HG02571 (cell line): ENCODE data around the gene LDLRAD4.

Experiments
- ATAC-seq: cut with Tn5 transposase; IDR thresholded peaks from one replicate; pipeline ENCODE4 v1.9.1; 2021; ENCODE audit warnings: mild to moderate bottlenecking, moderate library complexity; ENCODE audit not compliant: unreplicated experiment

The LDLRAD4 gene

GRCh38 chr18:13302457-13303225, 84.1 kb downstream of the LDLRAD4 start:
- ATAC-seq: no peak

- ATAC-seq: no peak
These were observed 85.3 kb downstream of the LDLRAD4 start for GRCh38 chr18:13303756-13304364.

GRCh38 chr18:13305301-13305700, 86.7 kb downstream of the LDLRAD4 start:
- no peak for ATAC-seq

GRCh38 chr18:13306583-13306982, 88.0 kb downstream of the LDLRAD4 start:
- ATAC-seq: no peak

GRCh38 chr18:13308369-13308768, 89.8 kb downstream of the LDLRAD4 start:
- no peak for ATAC-seq

GRCh38 chr18:13309031-13309747, 90.6 kb downstream of the LDLRAD4 start:
- no peak for ATAC-seq

GRCh38 chr18:13309748-13310670, 91.4 kb downstream of the LDLRAD4 start:
- no peak for ATAC-seq

GRCh38 chr18:13311193-13311592, 92.6 kb downstream of the LDLRAD4 start:
- no peak for ATAC-seq

GRCh38 chr18:13312515-13312914, 94.0 kb downstream of the LDLRAD4 start:
- ATAC-seq: no peak

GRCh38 chr18:13313006-13313686, 94.6 kb downstream of the LDLRAD4 start:
- ATAC-seq: no peak

- ATAC-seq: no peak
These were observed 96.4 kb downstream of the LDLRAD4 start for GRCh38 chr18:13315000-13315399.

- ATAC-seq: no peak
These were observed 97.5 kb downstream of the LDLRAD4 start for GRCh38 chr18:13316063-13316462.

- ATAC-seq: no peak
These were observed 99.2 kb downstream of the LDLRAD4 start for GRCh38 chr18:13317801-13318200.

- ATAC-seq: no peak
These were observed 100.4 kb downstream of the LDLRAD4 start for GRCh38 chr18:13318731-13319501.

GRCh38 chr18:13319629-13320028, 101.1 kb downstream of the LDLRAD4 start:
- ATAC-seq: no peak

GRCh38 chr18:13320096-13320495, 101.5 kb downstream of the LDLRAD4 start:
- no peak for ATAC-seq

GRCh38 chr18:13320891-13321425, 102.4 kb downstream of the LDLRAD4 start:
- ATAC-seq: no peak

GRCh38 chr18:13321923-13322322, 103.4 kb downstream of the LDLRAD4 start:
- no peak for ATAC-seq

- ATAC-seq: no peak
These were observed 104.6 kb downstream of the LDLRAD4 start for GRCh38 chr18:13323186-13323585.
